H9 (cell line): ENCODE data around the gene SIVA1. TPM values are rescaled to one million over a fixed set of nuclear protein-coding genes. Genes with fewer than 3 reads are reported as not detected.

Experiments
- DNase-seq: peaks from one replicate; pipeline ENCODE4 v3.0.0-alpha.2; 2017
- H2AFZ ChIP-seq: one replicate; pipeline ENCODE4 v1.6.1; 2013; ENCODE audit warnings: mild to moderate bottlenecking, low read length, control low read depth, moderate library complexity
- H2AK5ac ChIP-seq: 2 replicates; pipeline ENCODE4 v1.6.1; 2013; ENCODE audit warnings: low read length, control low read depth, mixed read lengths; ENCODE audit not compliant: insufficient read length
- H2BK120ac ChIP-seq: one replicate; pipeline ENCODE4 v1.6.1; 2013; ENCODE audit warnings: low read depth, mild to moderate bottlenecking, low read length, control low read depth, inconsistent platforms; ENCODE audit not compliant: poor library complexity, severe bottlenecking
- H2BK12ac ChIP-seq: 2 replicates; pipeline ENCODE4 v1.6.1; 2013; ENCODE audit warnings: low read length, control low read depth, mixed read lengths, low read depth; ENCODE audit not compliant: insufficient read length
- H2BK15ac ChIP-seq: 2 replicates; pipeline ENCODE4 v1.6.1; 2013; ENCODE audit warnings: low read depth, low read length, control low read depth
- H2BK20ac ChIP-seq: one replicate; pipeline ENCODE4 v1.6.1; 2013; ENCODE audit warnings: low read depth, mild to moderate bottlenecking, low read length, control low read depth, inconsistent platforms; ENCODE audit not compliant: poor library complexity, severe bottlenecking
- H2BK5ac ChIP-seq: 2 replicates; pipeline ENCODE4 v1.6.1; 2013; ENCODE audit warnings: low read length, control low read depth, mixed read lengths; ENCODE audit not compliant: insufficient read length
- H3K14ac ChIP-seq: 2 replicates; pipeline ENCODE4 v1.6.1; 2013; ENCODE audit warnings: low read length, control low read depth; ENCODE audit not compliant: insufficient read depth
- H3K18ac ChIP-seq: 2 replicates; pipeline ENCODE4 v1.6.1; 2013; ENCODE audit warnings: low read depth, mild to moderate bottlenecking, mixed read lengths, low read length, control low read depth; ENCODE audit not compliant: insufficient read length
- H3K23ac ChIP-seq: 2 replicates; pipeline ENCODE4 v1.6.1; 2013; ENCODE audit warnings: low read length, control low read depth, mixed read lengths, low read depth; ENCODE audit not compliant: insufficient read length
- H3K23me2 ChIP-seq: 2 replicates; pipeline ENCODE4 v1.6.1; 2013; ENCODE audit warnings: low read depth, mild to moderate bottlenecking, mixed read lengths, low read length, control low read depth; ENCODE audit not compliant: insufficient read length, poor library complexity, severe bottlenecking
- H3K27ac ChIP-seq: 2 replicates; pipeline ENCODE4 v1.5.1; 2013; ENCODE audit warnings: low read length, control low read depth, mixed read lengths, low read depth; ENCODE audit not compliant: insufficient read length
- H3K27me3 ChIP-seq: 2 replicates; pipeline ENCODE4 v1.6.1; 2013; ENCODE audit warnings: low read length, control low read depth, inconsistent platforms; ENCODE audit not compliant: insufficient read depth
- H3K4ac ChIP-seq: 2 replicates; pipeline ENCODE4 v1.6.1; 2013; ENCODE audit warnings: low read depth, mild to moderate bottlenecking, control low read depth, inconsistent platforms, low read length, moderate library complexity
- H3K4me1 ChIP-seq: 2 replicates; pipeline ENCODE4 v1.6.1; 2013; ENCODE audit warnings: low read length, control low read depth, inconsistent platforms; ENCODE audit not compliant: insufficient read depth
- H3K4me2 ChIP-seq: 2 replicates; pipeline ENCODE4 v1.6.1; 2013; ENCODE audit warnings: low read length, control low read depth, mixed read lengths; ENCODE audit not compliant: insufficient read length, insufficient read depth
- H3K56ac ChIP-seq: 2 replicates; pipeline ENCODE4 v1.6.1; 2013; ENCODE audit warnings: low read depth, mild to moderate bottlenecking, mixed read lengths, low read length, control low read depth; ENCODE audit not compliant: insufficient read length
- H3K79me1 ChIP-seq: 2 replicates; pipeline ENCODE4 v1.6.1; 2013; ENCODE audit warnings: low read depth, mild to moderate bottlenecking, moderate library complexity, low read length, control low read depth, inconsistent platforms; ENCODE audit not compliant: insufficient read depth, poor library complexity, severe bottlenecking
- H3K79me2 ChIP-seq: 2 replicates; pipeline ENCODE4 v1.6.1; 2013; ENCODE audit warnings: low read length, control low read depth, inconsistent platforms; ENCODE audit not compliant: insufficient read depth
- H3K9ac ChIP-seq: 2 replicates; pipeline ENCODE4 v1.6.1; 2013; ENCODE audit warnings: low read length, control low read depth, mixed read lengths; ENCODE audit not compliant: insufficient read length; ENCODE audit errors: extremely low read depth
- H3K9me3 ChIP-seq: one replicate; pipeline ENCODE4 v1.6.1; 2013; ENCODE audit warnings: low read depth, low read length, inconsistent platforms; ENCODE audit not compliant: control insufficient read depth
- H3T11ph ChIP-seq: one replicate; pipeline ENCODE4 v1.6.1; 2013; ENCODE audit warnings: mild to moderate bottlenecking, low read length, control low read depth, inconsistent platforms
- H4K20me1 ChIP-seq: one replicate; pipeline ENCODE4 v1.6.1; 2013; ENCODE audit not compliant: control insufficient read depth, insufficient read length, insufficient read depth
- H4K5ac ChIP-seq: 2 replicates; pipeline ENCODE4 v1.6.1; 2013; ENCODE audit warnings: low read depth, mild to moderate bottlenecking, mixed read lengths, low read length, control low read depth; ENCODE audit not compliant: insufficient read length
- H4K8ac ChIP-seq: replicated peaks from 2 replicates; pipeline ENCODE4 v1.6.1; 2013; ENCODE audit warnings: low read length, control low read depth, mixed read lengths, low read depth; ENCODE audit not compliant: insufficient read length
- H4K91ac ChIP-seq: 2 replicates; pipeline ENCODE4 v1.6.1; 2013; ENCODE audit warnings: low read depth, mild to moderate bottlenecking, moderate library complexity, mixed read lengths, low read length, control low read depth; ENCODE audit not compliant: insufficient read length
- H3K27ac Mint-ChIP-seq, 3 experiments: 2 replicates in 2 of 3; 3 replicates in 1 of 3; pipeline ENCODE4 v1.8.0; 2020 to 2021; ENCODE audit warnings: mixed read lengths in 3 of 3, mild to moderate bottlenecking in 1 of 3, moderate library complexity in 1 of 3
- H3K27me3 Mint-ChIP-seq: 2 replicates; pipeline ENCODE4 v1.8.0; 2021; ENCODE audit warnings: low read depth, mild to moderate bottlenecking, moderate library complexity, mixed read lengths
- H3K36me3 Mint-ChIP-seq, 3 experiments: 2 replicates in 2 of 3; 3 replicates in 1 of 3; pipeline ENCODE4 v1.8.0; 2020 to 2021; ENCODE audit warnings: low read depth in 3 of 3, mixed read lengths in 3 of 3; ENCODE audit not compliant: insufficient read depth in 1 of 3
- H3K4me1 Mint-ChIP-seq, 2 experiments: 2 replicates each; pipeline ENCODE4 v1.8.0; 2020; ENCODE audit warnings: mixed read lengths in 2 of 2
- H3K4me3 Mint-ChIP-seq, 2 experiments: 2 replicates in 1 of 2; 3 replicates in 1 of 2; pipeline ENCODE4 v1.8.0; 2020 to 2021; ENCODE audit warnings: mild to moderate bottlenecking in 2 of 2, mixed read lengths in 2 of 2, moderate library complexity in 1 of 2
- H3K9me3 Mint-ChIP-seq, 2 experiments: 2 replicates in 1 of 2; 3 replicates in 1 of 2; pipeline ENCODE4 v1.8.0; 2020; ENCODE audit warnings: mild to moderate bottlenecking in 2 of 2, mixed read lengths in 2 of 2, moderate library complexity in 1 of 2
- CTCF ChIP-seq: fragments of 200-600 bp; sonication (generic); conservative IDR thresholded peaks from 3 replicates; pipeline ENCODE4 v1.8.0; 2021; ENCODE audit warnings: antibody characterized with exemption, mild to moderate bottlenecking
- WGBS: extraction: QIAGEN DNeasy Blood & Tissue Kit; methylation state at CpG from one replicate; pipeline ENCODE4 v1.1.7; 2013; ENCODE audit warnings: missing lambda C conversion rate, low lambda C conversion rate, mixed read lengths; ENCODE audit not compliant: insufficient read length; ENCODE audit errors: extremely low coverage; 5-methylcytosine and 5-hydroxymethylcytosine counted together
- total RNA-seq: library from RNA; stranded (reverse); gene quantifications from 2 replicates; pipeline ENCODE4 v1.2.1, GENCODE V29; 2021

SIVA1 gene
- total RNA-seq, 1 experiment from 2014 or later = 125 TPM

GRCh38 chr14:104734051-104734587, 18.8 kb upstream of the SIVA1 start:
- H3K27ac ChIP-seq = no peak overlapping the region
- no peaks in the 10 kb centered on the region for H4K20me1 ChIP-seq
- no peak overlapping the region for H2BK120ac ChIP-seq
- H3K18ac ChIP-seq = no peak overlapping the region
- no peak overlapping the region for H2BK5ac ChIP-seq
- Mint-ChIP-seq H3K27ac (no peak overlapping the region), H3K4me3 (no peak overlapping the region), H3K9me3 (peaks cover 0 to 1% of the 10 kb centered on the region in 2 experiments; a peak in 1 of 5 replicates), H3K36me3 (no peaks in the 10 kb centered on the region; a peak in 2 of 7 replicates), H3K27me3 (peaks cover 18% of the 10 kb centered on the region), H3K4me1 (peaks cover 0 to 3% of the 10 kb centered on the region in 2 experiments; a peak in 1 of 4 replicates)
- H3K56ac ChIP-seq = no peak overlapping the region
- H3K79me1 ChIP-seq = no peaks in the 10 kb centered on the region
- H2AK5ac ChIP-seq = no peak overlapping the region
- no peak overlapping the region for H3K14ac ChIP-seq
- no peak overlapping the region for H2BK20ac ChIP-seq
- no peak for DNase-seq
- no peaks in the 10 kb centered on the region for H3K23me2 ChIP-seq
- H3K23ac ChIP-seq = no peak overlapping the region
- no peak overlapping the region for H4K91ac ChIP-seq
- no peak overlapping the region for H3K4ac ChIP-seq
- no peak for TF ChIP-seq CTCF
- no peak overlapping the region for H3T11ph ChIP-seq
- no peak overlapping the region for H3K9ac ChIP-seq
- H4K8ac ChIP-seq = no peak overlapping the region
- H3K9me3 ChIP-seq = no peaks in the 10 kb centered on the region
- no peaks in the 10 kb centered on the region for H3K79me2 ChIP-seq
- no CpG with 5 or more reads among the region's 6 CpGs for WGBS
- H2AFZ ChIP-seq = no peak overlapping the region
- H3K4me2 ChIP-seq = no peak overlapping the region
- H4K5ac ChIP-seq = no peak overlapping the region
- no peaks in the 10 kb centered on the region; the same call in 1 of the 2 replicates for H3K27me3 ChIP-seq
- no peak overlapping the region for H2BK12ac ChIP-seq
- no peak overlapping the region for H2BK15ac ChIP-seq
- H3K4me1 ChIP-seq = no peaks in the 10 kb centered on the region
